ENCODE data around the gene TMEM219.

DNA sequence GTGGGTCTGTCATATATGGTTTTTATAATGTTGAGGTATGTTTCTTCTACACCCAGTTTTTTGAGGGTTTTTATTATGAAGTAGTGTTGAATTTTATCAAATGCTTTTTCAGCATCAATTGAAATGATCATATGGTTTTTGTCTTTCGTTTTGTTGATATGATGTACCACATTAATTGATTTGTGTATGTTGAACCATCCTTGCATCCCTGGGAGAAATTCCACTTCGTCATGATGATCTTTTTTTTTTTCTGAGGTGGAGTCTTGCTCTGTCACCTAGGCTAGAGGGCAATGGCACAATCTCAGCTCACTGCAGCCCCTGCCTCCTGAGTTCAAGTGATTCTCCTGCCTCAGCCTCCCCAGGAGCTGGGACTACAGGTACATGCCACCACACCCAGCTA lies 14.0 kb upstream of the TMEM219 start:
- TF ChIP-seq, protein P1, sequence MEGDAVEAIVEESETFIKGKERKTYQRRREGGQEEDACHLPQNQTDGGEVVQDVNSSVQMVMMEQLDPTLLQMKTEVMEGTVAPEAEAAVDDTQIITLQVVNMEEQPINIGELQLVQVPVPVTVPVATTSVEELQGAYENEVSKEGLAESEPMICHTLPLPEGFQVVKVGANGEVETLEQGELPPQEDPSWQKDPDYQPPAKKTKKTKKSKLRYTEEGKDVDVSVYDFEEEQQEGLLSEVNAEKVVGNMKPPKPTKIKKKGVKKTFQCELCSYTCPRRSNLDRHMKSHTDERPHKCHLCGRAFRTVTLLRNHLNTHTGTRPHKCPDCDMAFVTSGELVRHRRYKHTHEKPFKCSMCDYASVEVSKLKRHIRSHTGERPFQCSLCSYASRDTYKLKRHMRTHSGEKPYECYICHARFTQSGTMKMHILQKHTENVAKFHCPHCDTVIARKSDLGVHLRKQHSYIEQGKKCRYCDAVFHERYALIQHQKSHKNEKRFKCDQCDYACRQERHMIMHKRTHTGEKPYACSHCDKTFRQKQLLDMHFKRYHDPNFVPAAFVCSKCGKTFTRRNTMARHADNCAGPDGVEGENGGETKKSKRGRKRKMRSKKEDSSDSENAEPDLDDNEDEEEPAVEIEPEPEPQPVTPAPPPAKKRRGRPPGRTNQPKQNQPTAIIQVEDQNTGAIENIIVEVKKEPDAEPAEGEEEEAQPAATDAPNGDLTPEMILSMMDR (IDR thresholded peaks at IDR 0.05; ENCODE audit: control extremely low read depth in 1 of 3, insufficient read depth in 1 of 3, low read depth in 1 of 3, low read length in 3 of 3) = no peak
- TF ChIP-seq, protein P2, sequence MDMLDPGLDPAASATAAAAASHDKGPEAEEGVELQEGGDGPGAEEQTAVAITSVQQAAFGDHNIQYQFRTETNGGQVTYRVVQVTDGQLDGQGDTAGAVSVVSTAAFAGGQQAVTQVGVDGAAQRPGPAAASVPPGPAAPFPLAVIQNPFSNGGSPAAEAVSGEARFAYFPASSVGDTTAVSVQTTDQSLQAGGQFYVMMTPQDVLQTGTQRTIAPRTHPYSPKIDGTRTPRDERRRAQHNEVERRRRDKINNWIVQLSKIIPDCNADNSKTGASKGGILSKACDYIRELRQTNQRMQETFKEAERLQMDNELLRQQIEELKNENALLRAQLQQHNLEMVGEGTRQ (IDR thresholded peaks at IDR 0.05; ENCODE audit: low read length) = no peak

Measured in H1 (cell line).